GM23338 (cell line): ENCODE measurements around the gene ZSCAN25.

Experiments used
- CREB1 ChIP-seq: fragments of 250-450 bp; sonication (Bioruptor Pico); IDR thresholded peaks from 2 replicates; pipeline ENCODE4 v1.5.0; 2020; ENCODE audit warnings: low read depth, mild to moderate bottlenecking, moderate library complexity
- EZH2 ChIP-seq: fragments of 200-600 bp; sonication (generic); IDR thresholded peaks from one replicate; pipeline ENCODE4 v1.8.0; 2017; ENCODE audit warnings: antibody characterized with exemption, mild to moderate bottlenecking, low read depth; ENCODE audit not compliant: unreplicated experiment
- EZH2phosphoT487 ChIP-seq: fragments of 200-600 bp; sonication (generic); IDR thresholded peaks from one replicate; pipeline ENCODE4 v1.8.1; 2018; ENCODE audit warnings: antibody characterized with exemption; ENCODE audit not compliant: unreplicated experiment
- JUNB ChIP-seq: IDR thresholded peaks from one replicate; pipeline ENCODE4 v1.6.1; 2016; ENCODE audit warnings: antibody characterized with exemption; ENCODE audit not compliant: unreplicated experiment
- NANOG ChIP-seq: IDR thresholded peaks from 2 replicates; pipeline ENCODE4 v1.6.1; 2016; ENCODE audit warnings: antibody characterized with exemption, borderline replicate concordance
- POLR2AphosphoS5 ChIP-seq: IDR thresholded peaks from 2 replicates; pipeline ENCODE4 v1.6.1; 2016; ENCODE audit warnings: antibody characterized with exemption, low read depth
- STAT1 ChIP-seq: IDR thresholded peaks from one replicate; pipeline ENCODE4 v1.6.1; 2016; ENCODE audit warnings: antibody characterized with exemption; ENCODE audit not compliant: unreplicated experiment
- ZNF114 ChIP-seq: fragments of 250-450 bp; sonication (Bioruptor Pico); IDR thresholded peaks from 2 replicates; pipeline ENCODE4 v1.5.0; 2020; ENCODE audit warnings: mild to moderate bottlenecking, moderate library complexity
- ZNF331 ChIP-seq: fragments of 250-450 bp; sonication (Bioruptor Pico); IDR thresholded peaks from 2 replicates; pipeline ENCODE4 v1.5.0; 2020; ENCODE audit warnings: low read depth, mild to moderate bottlenecking, moderate library complexity
- TF ChIP-seq, protein P1 (sequence below), 2 experiments: fragments of 200-600 bp in 1 of 2; sonication (generic) in 1 of 2; conservative IDR thresholded peaks; 2 replicates each; pipeline versions ENCODE4 v1.5.1 to v1.6.1; 2016 to 2017; ENCODE audit warnings: antibody characterized with exemption in 2 of 2, low read depth in 2 of 2, mild to moderate bottlenecking in 2 of 2, moderate library complexity in 1 of 2
- TF ChIP-seq, protein P2 (sequence below): IDR thresholded peaks from 2 replicates; pipeline ENCODE4 v1.6.1; 2016; ENCODE audit warnings: antibody characterized with exemption
- TF ChIP-seq, protein P3 (sequence below): IDR thresholded peaks from one replicate; pipeline ENCODE4 v1.6.1; 2018; ENCODE audit warnings: antibody characterized with exemption; ENCODE audit not compliant: unreplicated experiment
- TF ChIP-seq, protein P4 (sequence below): fragments of 250-450 bp; sonication (Bioruptor Pico); IDR thresholded peaks from 2 replicates; pipeline ENCODE4 v1.5.0; 2020; ENCODE audit warnings: mild to moderate bottlenecking, moderate library complexity

DNA sequence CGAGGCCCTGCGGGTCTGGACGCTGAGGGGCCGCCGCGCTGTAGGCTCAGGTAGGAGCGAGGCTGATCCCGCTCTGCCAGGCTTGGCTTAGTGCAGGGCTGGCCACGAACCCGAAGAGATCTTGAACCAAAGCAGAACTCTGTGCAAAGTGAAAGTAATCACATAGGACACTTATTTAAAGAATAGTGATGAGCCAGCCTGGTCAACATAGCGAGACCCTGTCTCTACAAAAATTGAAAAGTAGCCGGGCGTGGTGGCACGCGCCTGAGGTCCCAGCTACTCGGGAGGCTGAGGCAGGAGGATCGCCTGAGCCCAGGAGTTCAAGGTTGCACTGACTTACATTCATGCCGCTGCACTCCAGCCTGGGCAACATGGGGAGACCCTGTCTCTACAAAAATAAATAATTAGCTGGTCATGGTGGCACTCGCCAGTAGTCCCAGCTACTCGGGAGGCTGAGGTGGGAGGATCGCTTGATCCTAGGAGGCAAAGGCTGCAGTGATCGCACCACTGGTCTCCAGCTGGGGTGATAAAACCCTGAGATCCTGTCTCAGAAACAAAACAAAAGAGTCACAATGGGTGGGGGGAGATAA, 541 bp downstream of the ZSCAN25 start:
- TF ChIP-seq, protein P1, sequence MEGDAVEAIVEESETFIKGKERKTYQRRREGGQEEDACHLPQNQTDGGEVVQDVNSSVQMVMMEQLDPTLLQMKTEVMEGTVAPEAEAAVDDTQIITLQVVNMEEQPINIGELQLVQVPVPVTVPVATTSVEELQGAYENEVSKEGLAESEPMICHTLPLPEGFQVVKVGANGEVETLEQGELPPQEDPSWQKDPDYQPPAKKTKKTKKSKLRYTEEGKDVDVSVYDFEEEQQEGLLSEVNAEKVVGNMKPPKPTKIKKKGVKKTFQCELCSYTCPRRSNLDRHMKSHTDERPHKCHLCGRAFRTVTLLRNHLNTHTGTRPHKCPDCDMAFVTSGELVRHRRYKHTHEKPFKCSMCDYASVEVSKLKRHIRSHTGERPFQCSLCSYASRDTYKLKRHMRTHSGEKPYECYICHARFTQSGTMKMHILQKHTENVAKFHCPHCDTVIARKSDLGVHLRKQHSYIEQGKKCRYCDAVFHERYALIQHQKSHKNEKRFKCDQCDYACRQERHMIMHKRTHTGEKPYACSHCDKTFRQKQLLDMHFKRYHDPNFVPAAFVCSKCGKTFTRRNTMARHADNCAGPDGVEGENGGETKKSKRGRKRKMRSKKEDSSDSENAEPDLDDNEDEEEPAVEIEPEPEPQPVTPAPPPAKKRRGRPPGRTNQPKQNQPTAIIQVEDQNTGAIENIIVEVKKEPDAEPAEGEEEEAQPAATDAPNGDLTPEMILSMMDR (conservative IDR thresholded peaks at IDR 0.05; ENCODE audit: low read depth in 2 of 2), result no peak
- TF ChIP-seq EZH2phosphoT487 (no peak), ZNF114 (CRISPR knock-in tag) (no peak), EZH2 (no peak), POLR2AphosphoS5 (no peak), CREB1 (CRISPR knock-in tag) (no peak), JUNB (no peak), ZNF331 (no peak), NANOG (no peak), STAT1 (no peak)
- TF ChIP-seq, protein P2, sequence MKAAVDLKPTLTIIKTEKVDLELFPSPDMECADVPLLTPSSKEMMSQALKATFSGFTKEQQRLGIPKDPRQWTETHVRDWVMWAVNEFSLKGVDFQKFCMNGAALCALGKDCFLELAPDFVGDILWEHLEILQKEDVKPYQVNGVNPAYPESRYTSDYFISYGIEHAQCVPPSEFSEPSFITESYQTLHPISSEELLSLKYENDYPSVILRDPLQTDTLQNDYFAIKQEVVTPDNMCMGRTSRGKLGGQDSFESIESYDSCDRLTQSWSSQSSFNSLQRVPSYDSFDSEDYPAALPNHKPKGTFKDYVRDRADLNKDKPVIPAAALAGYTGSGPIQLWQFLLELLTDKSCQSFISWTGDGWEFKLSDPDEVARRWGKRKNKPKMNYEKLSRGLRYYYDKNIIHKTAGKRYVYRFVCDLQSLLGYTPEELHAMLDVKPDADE, result no peak
- TF ChIP-seq, protein P3, sequence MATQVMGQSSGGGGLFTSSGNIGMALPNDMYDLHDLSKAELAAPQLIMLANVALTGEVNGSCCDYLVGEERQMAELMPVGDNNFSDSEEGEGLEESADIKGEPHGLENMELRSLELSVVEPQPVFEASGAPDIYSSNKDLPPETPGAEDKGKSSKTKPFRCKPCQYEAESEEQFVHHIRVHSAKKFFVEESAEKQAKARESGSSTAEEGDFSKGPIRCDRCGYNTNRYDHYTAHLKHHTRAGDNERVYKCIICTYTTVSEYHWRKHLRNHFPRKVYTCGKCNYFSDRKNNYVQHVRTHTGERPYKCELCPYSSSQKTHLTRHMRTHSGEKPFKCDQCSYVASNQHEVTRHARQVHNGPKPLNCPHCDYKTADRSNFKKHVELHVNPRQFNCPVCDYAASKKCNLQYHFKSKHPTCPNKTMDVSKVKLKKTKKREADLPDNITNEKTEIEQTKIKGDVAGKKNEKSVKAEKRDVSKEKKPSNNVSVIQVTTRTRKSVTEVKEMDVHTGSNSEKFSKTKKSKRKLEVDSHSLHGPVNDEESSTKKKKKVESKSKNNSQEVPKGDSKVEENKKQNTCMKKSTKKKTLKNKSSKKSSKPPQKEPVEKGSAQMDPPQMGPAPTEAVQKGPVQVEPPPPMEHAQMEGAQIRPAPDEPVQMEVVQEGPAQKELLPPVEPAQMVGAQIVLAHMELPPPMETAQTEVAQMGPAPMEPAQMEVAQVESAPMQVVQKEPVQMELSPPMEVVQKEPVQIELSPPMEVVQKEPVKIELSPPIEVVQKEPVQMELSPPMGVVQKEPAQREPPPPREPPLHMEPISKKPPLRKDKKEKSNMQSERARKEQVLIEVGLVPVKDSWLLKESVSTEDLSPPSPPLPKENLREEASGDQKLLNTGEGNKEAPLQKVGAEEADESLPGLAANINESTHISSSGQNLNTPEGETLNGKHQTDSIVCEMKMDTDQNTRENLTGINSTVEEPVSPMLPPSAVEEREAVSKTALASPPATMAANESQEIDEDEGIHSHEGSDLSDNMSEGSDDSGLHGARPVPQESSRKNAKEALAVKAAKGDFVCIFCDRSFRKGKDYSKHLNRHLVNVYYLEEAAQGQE, result no peak
- TF ChIP-seq, protein P4, sequence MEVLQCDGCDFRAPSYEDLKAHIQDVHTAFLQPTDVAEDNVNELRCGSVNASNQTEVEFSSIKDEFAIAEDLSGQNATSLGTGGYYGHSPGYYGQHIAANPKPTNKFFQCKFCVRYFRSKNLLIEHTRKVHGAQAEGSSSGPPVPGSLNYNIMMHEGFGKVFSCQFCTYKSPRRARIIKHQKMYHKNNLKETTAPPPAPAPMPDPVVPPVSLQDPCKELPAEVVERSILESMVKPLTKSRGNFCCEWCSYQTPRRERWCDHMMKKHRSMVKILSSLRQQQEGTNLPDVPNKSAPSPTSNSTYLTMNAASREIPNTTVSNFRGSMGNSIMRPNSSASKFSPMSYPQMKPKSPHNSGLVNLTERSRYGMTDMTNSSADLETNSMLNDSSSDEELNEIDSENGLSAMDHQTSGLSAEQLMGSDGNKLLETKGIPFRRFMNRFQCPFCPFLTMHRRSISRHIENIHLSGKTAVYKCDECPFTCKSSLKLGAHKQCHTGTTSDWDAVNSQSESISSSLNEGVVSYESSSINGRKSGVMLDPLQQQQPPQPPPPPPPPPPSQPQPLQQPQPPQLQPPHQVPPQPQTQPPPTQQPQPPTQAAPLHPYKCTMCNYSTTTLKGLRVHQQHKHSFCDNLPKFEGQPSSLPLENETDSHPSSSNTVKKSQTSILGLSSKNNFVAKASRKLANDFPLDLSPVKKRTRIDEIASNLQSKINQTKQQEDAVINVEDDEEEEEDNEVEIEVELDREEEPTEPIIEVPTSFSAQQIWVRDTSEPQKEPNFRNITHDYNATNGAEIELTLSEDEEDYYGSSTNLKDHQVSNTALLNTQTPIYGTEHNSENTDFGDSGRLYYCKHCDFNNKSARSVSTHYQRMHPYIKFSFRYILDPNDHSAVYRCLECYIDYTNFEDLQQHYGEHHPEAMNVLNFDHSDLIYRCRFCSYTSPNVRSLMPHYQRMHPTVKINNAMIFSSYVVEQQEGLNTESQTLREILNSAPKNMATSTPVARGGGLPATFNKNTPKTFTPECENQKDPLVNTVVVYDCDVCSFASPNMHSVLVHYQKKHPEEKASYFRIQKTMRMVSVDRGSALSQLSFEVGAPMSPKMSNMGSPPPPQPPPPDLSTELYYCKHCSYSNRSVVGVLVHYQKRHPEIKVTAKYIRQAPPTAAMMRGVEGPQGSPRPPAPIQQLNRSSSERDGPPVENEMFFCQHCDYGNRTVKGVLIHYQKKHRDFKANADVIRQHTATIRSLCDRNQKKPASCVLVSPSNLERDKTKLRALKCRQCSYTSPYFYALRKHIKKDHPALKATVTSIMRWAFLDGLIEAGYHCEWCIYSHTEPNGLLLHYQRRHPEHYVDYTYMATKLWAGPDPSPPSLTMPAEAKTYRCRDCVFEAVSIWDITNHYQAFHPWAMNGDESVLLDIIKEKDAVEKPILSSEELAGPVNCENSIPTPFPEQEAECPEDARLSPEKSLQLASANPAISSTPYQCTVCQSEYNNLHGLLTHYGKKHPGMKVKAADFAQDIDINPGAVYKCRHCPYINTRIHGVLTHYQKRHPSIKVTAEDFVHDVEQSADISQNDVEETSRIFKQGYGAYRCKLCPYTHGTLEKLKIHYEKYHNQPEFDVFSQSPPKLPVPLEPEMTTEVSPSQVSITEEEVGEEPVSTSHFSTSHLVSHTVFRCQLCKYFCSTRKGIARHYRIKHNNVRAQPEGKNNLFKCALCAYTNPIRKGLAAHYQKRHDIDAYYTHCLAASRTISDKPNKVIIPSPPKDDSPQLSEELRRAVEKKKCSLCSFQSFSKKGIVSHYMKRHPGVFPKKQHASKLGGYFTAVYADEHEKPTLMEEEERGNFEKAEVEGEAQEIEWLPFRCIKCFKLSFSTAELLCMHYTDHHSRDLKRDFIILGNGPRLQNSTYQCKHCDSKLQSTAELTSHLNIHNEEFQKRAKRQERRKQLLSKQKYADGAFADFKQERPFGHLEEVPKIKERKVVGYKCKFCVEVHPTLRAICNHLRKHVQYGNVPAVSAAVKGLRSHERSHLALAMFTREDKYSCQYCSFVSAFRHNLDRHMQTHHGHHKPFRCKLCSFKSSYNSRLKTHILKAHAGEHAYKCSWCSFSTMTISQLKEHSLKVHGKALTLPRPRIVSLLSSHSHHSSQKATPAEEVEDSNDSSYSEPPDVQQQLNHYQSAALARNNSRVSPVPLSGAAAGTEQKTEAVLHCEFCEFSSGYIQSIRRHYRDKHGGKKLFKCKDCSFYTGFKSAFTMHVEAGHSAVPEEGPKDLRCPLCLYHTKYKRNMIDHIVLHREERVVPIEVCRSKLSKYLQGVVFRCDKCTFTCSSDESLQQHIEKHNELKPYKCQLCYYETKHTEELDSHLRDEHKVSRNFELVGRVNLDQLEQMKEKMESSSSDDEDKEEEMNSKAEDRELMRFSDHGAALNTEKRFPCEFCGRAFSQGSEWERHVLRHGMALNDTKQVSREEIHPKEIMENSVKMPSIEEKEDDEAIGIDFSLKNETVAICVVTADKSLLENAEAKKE (CRISPR knock-in tag), result no peak
